Hepatic stellate cell (primary cell): ENCODE results near the gene EPHA6.
"Not testable (repeated sequence)": the region's sequence is repeated elsewhere in the genome, so short reads cannot be mapped to it uniquely, and the experiment has no call there.

ENCODE experiments used
- DNase-seq: peaks from one replicate; pipeline ENCODE4 v3.0.0; 2011; ENCODE audit warnings: low spot score

Gene EPHA6

DNA sequence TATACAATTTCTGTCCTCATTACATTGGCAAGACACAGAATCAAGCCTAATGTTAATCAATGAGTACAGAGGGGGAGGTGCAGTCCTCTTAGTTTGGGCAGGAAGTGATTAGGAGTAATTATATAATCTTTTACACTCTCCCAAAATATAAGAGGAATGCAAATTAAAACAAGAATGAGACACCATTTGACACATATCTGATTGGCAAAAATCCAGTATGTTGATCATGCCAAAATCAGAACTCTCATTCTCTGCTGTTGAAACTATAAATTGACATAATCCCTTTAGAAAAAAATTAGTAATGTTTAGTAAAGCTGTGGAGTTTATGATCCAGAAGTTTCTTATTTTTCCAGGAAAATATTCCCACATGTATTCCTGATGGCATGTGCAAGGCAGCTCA lies 373.4 kb downstream of the EPHA6 start:
- no peak for DNase-seq

- no peak for DNase-seq
These were observed 375.4 kb downstream of the EPHA6 start for GRCh38 chr3:97189835-97190234.

GRCh38 chr3:97197083-97197482 lies 382.7 kb downstream of the EPHA6 start:
- DNase-seq = no peak

GRCh38 chr3:97197830-97198229 lies 383.4 kb downstream of the EPHA6 start:
- no peak for DNase-seq

DNA sequence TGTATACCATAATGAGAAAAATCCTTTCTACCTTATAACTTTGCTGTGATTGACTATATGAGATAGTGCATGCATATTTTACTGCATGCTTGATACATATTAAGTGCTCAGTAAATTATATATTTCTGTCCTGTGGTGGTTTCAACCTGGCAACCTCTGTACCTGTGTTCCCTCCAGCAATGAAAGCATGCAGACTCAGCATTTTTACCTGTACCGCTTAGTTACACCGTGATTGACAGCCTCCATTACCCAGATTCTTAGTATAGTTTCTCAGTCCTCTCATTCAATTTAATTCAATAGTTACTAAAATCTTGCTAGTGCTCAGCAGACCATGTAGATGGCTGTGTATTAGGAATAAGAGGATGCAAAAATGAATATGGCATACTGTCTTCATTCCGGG lies 386.0 kb downstream of the EPHA6 start:
- no peak for DNase-seq

GRCh38 chr3:97201814-97202213 lies 387.4 kb downstream of the EPHA6 start:
- no peak for DNase-seq

GRCh38 chr3:97228966-97229365 lies 414.6 kb downstream of the EPHA6 start:
- DNase-seq = no peak

DNA sequence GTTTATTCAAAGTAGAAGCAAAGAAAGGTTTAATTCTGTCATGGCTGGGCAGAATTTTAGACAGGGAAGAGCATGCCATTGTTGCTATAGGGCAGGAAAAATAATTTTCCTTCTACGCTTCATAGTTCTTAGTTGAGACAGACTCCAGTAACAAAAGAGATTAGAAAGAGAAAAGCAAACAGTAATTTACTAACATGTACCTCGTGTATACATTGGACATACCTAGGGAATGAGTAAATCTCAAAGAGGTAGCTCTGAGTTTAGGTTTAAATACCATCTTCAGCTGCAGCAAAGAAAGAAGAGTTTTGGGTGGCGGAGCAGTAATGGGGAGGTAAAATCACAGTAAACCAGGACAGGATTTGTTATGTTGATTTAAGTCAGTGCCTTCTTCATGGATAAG lies 416.1 kb downstream of the EPHA6 start:
- DNase-seq = no peak

- DNase-seq = no peak
These were observed 418.1 kb downstream of the EPHA6 start for GRCh38 chr3:97232393-97233034.

DNA sequence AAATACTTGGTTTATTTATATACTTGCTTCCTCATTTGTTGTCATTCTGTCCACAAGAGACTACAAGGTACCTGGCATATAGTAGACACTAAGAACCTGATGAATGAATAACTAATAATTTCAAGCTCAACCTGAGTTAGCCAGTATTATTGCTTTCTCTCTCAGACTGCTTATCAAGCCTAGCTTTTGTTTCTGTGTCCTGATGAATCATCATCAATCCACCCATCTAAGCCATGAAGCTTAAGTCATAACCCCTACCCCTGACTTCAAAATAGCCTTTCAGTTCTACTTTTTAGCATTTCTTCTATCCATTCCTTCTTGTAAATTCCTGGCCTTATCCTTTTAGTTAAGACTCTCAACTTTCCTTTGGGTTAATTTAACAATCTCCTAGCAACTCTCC lies 420.8 kb downstream of the EPHA6 start:
- DNase-seq = no peak

GRCh38 chr3:97235611-97236315 lies 421.4 kb downstream of the EPHA6 start:
- no peak for DNase-seq

DNA sequence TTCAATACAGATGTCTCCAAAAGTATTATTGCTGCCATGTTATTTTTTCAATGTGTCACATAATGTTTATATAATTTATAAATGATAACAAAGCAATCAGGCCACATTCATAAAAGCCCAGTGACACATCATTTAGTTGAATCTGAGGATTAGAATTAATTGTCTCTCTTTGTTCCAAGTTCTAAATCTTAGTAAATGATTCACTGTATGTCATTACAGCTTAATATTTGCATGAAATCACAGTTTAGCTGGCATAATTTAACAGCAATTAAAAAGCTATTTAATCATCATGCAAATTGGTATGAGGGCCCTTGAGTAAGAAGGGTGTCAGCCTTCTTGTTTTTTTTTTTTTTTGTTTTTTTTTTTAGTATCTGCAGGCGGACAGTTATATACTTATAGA lies 427.0 kb downstream of the EPHA6 start:
- DNase-seq = no peak

- DNase-seq = no peak
These were observed 431.0 kb downstream of the EPHA6 start for GRCh38 chr3:97245201-97245910.

DNA sequence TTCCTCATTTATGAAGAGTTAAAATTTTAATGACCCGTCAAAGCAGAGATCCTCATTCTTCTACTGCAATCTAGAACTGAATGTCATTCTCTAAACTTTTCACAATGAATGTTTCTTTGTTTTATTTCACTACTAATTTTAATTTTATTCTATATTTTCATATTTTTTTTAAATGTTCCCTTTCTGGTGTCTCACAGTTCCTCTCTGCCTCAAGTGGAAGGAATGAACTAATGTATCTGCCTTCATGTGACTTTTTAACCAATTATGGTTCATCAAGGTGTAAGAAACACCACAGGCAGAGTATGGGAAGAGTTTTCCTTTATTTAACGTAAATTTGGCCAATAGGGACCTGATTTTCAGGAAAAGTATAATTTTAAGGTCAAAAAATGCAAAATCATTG lies 441.7 kb downstream of the EPHA6 start:
- no peak for DNase-seq

- DNase-seq = no peak
These were observed 443.7 kb downstream of the EPHA6 start for GRCh38 chr3:97257942-97258697.

DNA sequence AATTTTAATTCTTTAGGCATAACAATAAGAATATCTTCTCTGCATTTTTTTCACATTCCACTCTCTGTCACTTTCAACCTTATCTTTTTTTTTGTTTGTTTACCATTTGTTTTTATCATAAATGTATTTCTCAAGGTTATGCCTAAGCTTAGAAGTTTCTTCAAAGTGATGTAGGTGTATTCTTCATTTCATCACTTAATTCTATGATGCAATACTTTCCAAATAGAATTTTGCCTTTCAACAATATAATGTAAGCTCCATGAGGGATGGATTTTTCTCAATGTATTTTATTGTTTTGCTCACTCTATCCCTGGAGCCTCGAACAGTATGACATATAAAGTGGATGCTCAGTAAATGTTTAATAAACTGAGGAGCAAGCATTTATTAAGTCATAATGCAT lies 444.9 kb downstream of the EPHA6 start:
- DNase-seq = no peak

DNA sequence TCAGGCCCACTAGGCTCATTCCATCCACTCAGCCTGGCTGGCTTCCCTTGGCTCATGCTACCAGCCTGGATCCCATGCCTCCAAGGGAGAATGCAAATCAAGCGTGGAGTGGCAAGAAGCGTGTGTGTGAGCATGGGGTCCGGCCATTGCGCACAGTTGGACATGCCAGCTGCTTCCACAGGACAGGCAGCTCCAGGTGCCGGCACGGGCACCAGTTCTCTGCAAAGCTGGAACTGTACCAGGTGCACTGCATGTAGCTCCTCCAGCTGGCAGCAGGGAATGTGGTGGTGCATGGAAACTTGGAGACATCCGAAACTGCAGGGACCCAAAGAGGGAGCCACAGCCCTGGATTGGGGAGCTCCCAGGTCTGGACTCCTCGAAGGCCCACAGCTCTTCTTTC lies 449.8 kb downstream of the EPHA6 start:
- DNase-seq = no peak

- DNase-seq = no peak
These were observed 451.0 kb downstream of the EPHA6 start for GRCh38 chr3:97265237-97266005.

DNA sequence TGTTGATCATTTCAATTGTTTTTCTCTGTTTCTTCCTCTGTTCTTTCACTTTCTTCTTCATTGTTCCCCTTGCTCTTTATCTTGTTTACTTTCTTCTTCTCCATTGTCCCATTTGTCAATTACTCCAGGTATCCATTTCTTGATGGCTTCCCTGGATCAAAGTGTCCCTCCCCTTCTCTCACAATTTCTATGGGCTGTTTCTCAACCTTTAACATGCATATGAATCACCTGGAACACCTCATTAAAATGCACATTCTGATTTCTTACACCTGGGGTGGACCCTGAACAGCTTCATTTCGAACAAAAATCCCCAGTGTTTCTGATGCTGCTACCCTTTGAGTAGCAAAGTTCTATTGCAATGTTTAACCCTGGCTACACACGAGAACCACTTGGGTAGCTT lies 454.8 kb downstream of the EPHA6 start:
- DNase-seq = no peak

DNA sequence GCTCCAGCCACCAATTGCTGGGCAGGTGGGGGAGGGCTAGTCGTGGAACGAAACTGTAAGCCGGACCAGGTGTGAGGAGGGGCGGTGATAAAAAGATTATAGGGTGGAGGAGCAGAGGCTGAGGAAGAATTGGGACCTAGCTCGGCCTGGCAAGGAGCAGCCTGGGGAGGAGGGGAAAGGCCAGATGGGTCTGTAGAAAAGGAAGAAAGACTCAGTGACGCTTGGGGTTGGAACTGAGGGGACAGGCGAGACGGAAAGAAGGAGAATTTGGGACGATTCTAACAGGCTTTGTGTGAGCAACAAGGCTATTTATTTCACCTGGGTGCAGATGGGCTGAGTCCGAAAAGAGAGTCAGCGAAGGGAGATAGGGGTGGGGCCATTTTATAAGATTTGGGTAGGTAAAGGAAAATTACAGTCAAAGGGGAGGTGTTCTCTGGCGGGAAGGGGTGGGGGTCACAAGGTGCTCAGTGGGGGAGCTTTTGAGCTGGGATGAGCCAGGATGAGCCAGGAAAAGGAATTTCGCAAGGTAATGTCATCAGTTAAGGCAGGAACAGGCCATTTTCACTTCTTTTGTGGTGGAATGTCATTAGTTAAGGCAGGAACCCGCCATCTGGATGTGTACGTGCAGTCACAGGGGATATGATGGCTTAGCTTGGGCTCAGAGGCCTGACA lies 462.6 kb downstream of the EPHA6 start:
- not testable (repeated sequence) for DNase-seq

DNA sequence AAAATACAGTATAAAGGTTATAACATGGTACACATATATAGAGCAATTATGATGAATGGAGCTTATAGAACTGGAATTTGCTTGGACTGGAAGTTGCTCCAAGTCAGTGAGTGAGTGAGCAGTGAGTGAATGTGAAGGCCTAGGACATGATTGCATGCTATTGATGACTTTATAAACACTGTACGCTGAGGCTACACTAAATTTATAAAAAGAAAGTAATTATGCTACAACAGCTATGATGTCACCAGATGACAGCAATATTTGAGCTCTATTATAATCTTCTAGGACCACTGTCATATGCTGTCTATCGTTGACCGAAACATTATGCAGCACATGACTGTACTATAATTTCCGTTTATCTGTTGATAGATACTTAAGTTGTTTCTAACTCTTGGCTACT lies 463.3 kb downstream of the EPHA6 start:
- no peak for DNase-seq
